Kidney tubule cell (primary cell): ENCODE results near the gene NBAS.
"Not testable (repeated sequence)": the region's sequence is repeated elsewhere in the genome, so short reads cannot be mapped to it uniquely, and the experiment has no call there.

Experiments
- DNase-seq: peaks from one replicate; pipeline ENCODE4 v3.0.0-alpha.2; 2018; ENCODE audit warnings: low spot score

Gene NBAS

DNA sequence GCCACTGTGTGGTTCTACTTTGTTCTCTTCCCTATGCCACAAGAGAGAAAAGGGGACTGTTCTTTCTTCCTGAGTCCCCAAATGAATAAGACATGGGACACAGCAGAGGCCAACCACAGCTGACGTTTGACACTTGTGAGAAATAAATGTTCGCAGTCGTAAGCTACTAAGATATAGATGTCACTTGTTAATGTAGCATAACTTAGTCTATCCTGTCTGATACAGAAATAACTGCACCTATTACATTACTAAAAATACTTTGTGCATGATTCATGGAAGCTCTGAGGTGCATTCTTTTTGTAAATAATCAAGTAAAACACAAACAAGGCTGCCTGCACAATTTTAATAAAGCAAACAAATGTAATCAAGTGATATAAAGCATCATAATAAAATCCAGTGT lies 148.8 kb downstream of the NBAS start:
- no peak for DNase-seq

DNA sequence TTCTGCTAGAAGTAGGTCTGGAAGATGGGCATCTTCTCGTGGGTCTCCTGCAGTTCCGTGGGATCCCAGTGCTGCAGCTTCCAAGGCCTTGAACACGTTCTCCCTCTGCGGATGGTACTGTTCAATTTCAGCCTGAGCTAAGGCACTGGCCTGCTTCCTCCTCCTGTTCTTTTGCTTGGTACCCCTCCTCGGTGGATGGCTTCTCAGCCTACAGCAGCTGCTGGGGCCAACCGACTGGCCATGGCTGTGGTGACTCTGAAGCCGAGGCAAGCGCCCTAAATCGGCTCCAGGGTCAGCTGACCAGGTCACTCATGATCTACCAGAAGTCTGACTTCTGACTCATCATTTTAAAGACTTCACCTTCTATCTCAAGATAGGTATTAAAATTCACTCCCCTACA lies 150.2 kb downstream of the NBAS start:
- no peak for DNase-seq

DNA sequence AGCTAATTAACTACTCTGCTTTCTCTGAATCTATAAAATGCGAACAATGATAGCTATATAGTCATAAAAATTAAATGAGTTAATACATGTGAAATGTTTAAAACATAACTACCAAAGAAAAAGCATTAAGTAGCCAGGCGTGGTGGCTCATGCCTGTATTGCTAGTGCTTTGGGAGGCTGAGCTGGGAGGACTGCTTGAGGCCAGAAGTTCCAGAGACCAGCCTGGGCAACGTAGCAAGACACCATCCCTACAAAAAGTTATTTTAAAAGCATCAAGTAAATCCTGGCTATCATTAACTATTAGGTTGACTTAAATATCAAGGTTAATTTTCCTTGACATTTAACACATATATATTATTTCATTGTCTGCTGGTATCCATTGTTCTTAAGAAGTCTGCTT lies 152.4 kb downstream of the NBAS start:
- DNase-seq = no peak

DNA sequence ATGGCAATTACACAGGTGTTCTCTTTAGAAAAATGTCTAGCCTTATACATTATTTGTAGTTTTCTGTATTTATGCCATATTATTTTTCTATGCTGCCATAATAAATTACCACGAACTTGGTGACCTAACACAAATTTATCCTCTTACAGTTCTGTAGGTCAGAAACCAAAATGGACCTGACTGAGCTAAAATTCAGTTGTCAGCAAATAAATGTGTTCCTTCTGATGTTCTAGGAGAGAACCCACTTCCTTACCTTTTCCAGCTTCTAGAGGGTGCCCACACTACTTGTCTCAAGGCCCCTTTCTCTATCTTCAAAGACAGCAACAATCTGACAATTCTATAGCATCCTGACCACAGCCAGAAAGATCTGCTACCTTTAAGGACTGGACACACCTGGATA lies 153.5 kb downstream of the NBAS start:
- DNase-seq = no peak

DNA sequence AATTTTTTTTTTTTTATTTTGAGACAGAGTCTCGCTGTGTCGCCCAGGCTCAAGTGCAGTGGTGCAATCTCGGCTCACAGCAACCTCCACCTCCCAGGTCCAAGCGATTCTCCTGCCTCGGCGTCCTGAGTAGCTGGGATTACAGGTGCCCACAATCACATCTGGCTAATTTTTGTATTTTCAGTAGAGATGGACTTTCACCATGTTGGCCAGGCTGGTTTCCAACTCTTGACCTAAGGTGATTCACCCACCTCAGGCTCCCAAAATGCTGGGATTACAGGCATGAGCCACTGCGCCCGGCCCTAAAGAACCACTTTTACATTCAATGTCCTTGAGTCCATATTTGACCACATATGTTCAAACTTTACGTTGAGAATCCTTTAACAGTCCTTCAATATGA lies 156.6 kb downstream of the NBAS start:
- not testable (repeated sequence) for DNase-seq

DNA sequence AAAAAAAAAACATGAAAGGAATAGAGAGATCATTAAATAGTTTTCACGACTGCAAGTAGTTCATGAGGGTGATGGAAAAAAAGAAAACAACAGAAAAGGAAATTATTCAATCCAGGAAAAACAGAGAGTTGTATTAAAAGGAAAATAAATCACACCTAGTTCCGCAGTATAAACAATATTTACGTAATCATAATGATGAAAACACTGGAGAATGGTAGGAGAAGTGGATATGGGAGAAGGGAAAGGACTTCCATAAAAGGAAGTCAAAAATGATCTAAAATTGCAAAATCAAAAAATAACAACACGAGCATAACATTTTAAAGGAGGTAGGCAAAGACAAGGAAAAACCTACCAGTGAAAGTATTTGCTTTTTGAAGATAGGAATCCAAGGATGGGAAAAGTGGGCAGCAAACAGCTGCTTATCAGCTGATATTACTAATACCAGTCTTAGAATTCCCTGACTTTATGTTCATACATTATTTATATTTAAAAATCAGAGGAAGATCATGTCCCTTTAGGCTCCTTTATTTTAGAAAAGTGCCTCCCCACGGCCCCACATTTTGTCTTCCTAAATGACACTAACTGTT lies 160.8 kb downstream of the NBAS start:
- no peak for DNase-seq

DNA sequence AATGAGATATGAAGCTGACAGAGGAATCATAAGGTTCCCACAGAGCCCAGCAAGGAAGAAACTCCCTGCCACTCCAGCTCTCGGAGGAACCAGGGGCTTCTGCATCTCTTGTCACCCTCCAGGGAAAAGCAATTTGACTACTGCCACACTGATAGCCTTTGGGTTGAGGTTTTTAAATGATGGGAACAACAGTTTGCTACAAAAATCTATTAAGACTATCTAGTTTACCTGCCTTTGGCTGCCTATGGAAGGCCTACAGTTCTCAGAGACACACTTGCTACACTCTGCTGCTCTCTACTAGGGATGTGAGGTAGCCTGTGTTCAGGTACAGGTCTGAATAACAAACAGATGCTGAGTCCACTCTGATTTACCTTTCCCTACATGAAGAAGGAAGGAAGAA lies 161.9 kb downstream of the NBAS start:
- no peak for DNase-seq

DNA sequence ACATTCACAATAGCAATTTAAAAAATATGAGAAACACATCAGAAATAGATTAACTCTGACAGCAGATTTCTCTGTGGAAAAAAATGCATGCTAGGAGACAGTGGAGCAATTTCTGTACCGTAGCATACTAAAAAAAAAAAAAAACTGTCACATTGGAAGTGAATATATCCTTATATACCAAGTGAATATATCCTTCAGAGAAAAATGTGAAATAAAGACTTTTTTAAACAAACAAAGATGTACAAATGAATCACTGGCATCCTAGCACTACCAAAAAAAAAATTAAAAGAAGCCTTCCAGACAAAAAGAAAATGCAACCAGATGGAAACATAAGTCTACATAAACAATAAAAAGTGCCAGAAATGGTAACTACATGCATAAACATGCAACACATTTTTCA lies 169.4 kb downstream of the NBAS start:
- DNase-seq = no peak

DNA sequence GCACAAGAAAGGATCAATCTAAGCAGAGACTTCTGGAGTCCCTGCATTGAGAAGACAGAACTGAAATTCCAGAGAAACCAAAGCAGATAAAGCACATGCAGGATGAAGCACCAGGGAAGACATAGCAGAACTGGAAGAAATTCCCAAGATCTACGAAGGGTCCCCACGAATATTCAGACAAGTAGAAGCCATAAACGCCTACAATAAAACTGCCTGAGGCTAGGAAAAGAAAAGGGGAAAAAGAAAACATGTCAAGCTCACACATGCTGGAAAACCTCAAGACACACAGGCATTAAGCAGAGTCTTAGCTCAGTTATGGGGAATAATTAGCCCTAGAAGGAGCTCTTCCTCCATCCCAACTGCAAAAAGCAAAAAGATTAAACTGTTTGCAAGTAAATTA lies 171.2 kb downstream of the NBAS start:
- DNase-seq = no peak

DNA sequence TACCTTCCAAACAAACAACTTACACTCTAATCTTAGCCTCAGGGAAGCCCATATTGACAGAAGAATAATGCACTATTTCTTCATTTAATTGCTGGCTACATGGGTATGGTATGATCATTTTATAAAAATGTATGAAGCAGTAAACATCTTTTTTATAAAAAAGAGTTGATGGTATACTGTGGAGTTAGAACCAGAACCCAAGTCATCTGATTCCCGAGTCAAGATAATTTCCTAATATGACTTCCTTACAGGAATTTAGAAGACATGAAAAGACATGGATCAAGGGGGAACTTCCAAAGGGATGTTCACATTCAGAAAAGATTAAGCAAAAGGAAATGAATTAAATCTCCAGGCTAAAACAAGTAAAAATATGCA lies 171.8 kb downstream of the NBAS start:
- no peak for DNase-seq

DNA sequence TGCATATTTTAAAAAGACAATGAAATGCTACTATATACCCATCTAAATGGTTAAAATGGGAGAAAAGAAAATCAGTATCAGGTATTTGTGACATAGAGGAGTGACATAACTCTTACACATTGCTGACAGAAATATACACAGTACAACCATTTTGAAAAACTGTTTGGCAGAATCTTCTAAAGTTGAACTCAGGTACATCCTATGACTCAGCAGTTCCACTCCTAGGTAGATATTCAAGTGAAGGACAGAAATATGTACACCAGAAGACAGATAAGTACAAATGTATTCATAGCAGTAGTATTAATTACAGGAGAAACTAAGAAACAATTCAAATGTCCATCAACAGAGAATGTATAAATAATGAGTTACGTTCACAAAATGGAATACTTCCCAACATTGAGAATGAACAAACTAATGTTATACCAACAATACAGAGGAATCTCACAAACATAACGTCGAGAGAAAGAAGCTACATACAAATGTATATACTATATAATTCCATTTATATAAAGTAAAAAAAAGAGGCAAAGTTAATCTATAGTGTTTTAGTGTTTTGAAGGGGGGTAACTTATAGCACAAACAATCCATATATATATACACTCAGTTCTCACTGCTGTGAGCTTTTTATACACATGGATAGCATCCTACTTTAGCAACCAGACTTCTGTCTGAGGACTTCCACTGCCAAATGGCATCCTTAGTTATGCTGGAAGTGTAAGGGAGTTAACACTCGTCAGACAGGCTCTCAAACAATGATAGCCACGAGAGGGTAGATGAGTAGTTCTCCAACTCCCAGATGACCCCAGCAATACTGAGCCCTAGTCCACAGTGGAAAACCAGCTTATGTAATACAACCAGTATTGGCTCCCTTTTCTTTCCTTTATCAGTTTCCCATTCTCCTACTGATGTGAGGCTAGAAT lies 172.5 kb downstream of the NBAS start:
- no peak for DNase-seq

DNA sequence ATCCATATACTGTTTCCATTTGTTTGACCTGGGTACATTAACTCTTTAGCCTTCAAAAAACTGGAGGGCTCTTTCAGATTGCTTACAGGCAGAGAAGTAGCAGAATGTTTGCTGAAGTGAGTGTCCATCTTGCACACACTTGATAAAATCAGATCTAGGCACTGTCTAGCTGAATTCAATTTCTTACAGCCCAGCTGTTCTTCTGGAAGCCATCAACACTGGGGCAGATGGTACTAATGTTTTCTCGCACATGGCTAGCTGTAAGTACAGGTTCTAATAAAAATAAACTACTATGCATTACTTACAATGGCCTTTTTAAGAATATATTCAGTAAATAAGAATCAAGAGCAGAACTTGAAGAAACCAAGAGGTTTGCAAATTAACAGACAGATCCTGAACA lies 175.9 kb downstream of the NBAS start:
- no peak for DNase-seq

DNA sequence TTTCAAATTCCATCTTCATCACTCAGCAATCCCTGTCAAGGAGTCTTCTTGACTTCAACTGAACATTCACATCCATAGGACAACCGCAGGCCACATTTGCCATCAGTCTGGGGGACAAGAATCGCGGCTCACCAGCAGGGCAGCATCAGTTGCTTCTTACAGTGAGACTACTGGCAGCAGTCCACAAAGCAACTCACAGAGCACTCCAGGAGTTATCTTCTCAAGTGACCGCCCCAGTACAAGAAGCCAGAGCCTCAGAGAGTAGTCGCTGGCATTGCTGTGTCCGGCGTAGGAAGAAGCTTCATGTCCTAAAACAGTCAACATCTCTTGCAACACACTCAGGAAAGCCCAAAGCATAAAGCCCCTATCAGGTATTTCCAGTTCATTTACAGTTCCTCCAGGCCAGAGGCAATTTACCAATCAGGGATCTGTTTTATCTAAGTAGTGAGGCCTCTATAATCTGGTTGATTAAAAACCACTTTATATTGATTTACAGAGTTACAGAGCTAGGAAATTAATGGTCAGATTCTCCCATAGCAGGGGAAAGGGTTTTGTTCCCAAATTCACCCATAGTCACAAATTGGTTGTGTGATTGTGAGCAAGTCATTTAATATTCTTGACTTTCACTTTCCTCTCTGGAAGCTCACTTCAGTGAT lies 177.3 kb downstream of the NBAS start:
- DNase-seq = no peak

DNA sequence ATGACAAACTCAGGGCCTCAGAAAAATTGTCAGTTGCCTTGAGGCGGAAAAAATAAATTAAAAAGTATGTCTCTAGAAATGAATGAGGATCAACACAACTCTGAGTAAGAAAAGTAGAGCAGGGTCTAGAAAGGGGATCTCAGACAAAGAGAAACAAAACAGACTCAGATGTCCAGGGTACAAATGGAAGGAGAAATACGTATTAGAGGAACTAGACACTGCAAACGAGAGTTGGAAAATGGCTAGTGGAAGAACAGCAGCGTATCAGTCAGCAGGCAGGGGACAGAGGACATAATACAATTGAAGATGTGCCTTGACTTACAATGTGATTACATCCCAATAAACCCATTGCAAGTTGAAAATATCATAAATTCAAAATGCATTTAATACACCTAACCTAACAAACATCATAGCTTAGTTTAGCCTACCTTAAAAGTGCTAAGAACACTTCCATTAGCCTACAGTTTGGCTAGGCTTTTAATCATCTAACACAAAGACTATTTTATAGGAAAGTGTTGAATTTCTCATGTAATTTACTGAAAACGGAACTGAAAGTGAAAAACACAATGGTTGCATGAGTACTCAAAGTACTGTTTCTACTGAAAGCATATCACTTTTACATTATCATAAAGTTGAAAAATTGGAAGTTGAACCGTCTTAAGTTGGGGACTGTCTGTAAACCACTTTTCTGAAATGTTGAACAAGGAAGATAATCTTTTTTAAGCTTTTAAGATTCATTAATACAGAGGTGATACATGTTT lies 182.8 kb downstream of the NBAS start:
- DNase-seq = no peak

DNA sequence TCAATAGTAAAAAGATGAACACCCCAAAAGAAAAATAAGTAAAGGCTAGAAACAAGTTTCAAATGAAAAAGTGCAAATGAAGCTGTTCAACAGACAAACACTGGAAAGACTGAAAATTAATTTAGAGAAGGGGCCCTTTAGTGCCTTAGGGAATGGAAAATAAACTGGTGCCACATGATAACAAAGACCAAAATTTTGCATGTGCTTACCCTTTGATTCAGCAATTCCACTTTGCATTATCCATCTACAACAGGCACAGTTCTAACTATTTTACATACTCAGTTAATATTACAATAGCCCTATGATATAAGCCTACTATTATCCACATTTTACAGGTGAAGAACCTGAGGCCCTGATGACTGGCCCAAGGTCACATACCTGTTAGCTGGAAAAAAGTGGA lies 183.9 kb downstream of the NBAS start:
- DNase-seq = no peak

DNA sequence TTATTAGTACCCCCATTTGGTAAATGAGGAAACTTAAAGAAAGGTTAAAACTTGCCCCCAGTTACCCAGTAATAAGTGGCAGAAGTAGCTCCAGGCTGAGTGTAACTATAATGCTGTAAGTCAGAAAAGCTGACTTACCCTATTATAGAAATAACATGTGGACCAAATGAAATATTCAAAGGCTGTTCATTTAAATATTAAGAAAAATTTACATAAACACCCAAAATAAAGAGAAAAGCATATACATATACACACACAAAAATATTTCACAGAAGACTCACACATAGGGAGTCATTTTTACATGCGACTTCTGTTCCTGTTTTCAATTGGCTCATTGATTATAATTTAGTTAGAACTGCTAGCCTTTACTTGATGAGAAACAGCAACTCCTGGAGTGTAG lies 189.1 kb downstream of the NBAS start:
- no peak for DNase-seq

DNA sequence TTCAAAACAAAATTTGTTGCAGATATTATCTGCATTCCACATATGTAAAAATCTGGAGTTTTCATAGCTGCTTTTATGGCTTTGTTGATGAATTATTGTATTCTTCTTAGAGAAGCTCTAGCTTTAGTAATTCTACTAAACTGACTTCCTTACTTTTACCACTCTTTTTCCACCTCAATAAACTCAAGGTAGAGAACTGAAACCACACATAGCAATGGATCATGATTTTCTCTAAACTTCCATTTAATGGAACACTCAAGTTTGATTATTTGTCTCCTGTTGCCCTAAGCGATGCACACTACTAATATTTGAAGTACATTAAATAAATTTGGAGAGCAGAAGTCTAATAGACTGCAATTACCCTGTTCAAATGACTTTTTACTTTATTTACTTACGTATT lies 192.0 kb downstream of the NBAS start:
- DNase-seq = no peak

DNA sequence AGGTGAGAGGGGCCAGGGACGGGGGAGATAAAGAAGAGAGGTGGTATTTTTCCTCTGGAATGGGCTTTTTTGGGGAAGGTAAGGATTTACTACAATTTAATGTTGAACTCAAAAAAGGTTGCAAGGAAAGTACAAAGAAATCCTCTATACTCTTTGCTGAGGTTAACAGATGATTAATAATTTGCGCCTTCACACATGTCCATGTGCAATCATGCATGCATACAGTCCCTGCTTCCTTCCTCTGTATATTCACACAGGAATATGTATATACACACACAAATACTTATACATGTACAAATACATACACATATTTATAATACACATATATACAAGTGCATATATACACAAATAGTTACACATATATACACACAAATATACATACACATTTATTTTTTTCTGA lies 193.4 kb downstream of the NBAS start:
- peak; percentile 16 for DNase-seq

DNA sequence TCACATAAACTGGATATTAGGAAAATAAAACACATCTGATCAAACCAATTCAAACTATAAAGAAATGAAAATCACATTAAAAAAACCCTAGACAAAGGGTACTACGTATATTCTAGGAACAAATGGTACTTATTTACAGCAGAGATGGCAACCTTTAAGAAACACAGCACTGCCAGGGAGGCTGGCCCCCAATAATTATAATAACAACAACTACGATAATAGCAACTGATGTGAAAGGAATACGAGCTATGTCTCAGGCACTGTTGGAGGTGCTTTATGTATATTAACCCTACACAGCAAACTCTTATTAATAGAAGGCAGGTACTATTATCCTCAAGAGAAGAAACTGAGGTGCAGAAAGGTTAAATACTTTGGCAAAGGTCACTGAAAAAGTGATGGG lies 193.9 kb downstream of the NBAS start:
- no peak for DNase-seq

DNA sequence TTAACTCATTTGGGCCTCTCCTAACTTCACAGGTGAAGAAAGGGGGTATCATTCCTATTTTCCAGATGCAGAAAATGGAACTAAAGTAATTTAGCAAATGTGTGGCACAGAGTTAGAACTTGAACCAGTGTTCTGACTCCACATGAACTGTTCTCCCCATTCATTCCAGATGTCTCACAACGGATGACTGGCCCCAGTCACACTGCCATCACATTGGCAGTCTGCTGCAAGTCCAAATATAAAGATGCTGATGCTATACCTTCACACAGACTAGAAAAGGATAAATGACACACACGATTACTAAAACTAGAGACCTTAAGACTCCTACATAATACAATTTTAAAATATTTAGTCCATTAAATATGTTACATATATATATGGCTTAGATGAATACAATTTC lies 195.7 kb downstream of the NBAS start:
- no peak for DNase-seq

DNA sequence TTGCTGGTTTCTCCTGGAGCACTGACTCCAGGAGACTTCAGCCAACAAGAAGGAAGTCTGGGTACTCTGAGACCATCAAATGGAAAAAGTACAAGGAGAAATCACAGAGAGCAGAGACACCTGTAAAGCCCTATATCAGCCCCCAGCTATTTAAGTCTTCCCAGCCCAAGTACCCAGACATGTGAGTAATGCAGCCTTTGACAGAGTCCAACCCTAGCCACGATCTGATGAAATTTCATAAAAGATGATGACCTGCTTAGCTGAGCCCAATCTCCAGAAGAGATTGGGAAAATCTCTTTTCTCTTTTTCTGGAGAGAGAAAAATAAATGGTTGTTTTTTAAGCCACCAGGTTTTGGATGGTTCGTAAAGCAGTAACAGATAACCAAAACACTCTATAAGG lies 196.6 kb downstream of the NBAS start:
- DNase-seq = no peak

DNA sequence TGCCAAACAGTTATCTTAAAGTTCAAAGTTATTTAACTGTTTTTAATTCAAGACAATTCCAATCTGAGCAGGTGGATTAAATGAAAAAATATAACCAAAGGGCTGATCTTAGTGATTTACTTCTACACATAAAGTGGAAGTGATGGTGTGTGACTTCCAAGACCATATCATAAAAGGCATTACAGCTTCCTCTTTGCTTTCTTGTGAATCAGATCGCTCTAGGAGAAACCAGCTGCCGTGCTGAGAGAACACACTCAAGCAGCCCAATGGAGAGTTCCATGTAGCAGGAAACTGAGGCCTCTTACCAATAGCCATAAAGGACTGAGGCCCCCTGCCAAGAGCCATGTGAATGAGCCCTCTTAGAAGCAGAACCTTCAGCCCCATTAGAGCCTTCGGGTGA lies 197.4 kb downstream of the NBAS start:
- no peak for DNase-seq

DNA sequence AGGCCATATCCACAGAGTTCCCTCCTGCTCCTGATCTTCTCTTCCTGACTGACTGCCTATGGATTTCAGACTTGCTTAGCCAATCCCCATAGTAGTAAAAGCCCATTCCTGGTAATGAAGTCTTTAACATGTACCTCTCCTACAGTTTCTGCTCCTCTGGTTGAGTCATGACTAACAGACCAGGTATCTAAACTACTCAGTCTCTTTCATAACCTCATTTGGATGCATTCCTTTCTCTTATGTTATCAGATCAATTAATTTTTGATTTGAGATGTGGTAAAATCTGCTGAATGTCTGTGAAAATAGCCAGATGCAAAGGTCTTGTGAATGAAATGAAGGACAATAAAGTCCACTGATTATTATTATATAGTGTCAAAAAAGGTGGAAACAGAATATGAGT lies 198.0 kb downstream of the NBAS start:
- peak; percentile 67 for DNase-seq
